ENCODE results near the gene BACH1.

Gene BACH1

DNA sequence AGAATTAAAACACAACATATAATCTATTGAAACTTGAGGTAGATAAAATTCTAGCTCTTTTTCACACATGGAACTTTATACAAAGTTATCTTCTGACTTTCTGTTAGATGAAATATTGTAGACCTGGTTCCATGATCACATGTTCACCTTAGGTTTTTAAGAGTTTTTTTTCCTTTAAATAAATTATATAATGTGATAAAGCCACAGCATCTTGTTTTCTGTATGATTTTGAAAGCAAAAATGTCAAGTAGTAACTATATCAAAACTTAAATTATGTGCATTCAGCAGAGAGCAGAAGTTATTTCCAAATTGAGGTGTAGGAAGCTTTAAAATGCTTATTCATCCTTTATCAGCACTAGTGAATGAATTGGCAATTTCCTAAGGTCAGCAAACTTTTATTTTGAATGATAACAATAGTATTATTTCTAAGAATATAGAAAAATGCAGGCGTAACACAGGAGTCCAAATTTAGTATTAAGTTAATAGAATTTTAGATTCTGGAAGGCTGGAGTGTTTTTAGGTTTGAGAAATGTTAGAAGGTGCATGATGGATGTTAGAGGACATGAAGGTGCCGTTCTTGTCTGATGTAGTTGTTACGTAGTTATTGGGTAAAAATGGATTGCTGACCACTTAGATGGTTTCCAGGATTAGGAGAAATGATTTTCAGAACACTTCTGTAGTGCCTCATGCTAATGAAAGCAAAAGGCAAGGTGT lies 17.5 kb downstream of the BACH1 start:
- no peak for DNase-seq

DNA sequence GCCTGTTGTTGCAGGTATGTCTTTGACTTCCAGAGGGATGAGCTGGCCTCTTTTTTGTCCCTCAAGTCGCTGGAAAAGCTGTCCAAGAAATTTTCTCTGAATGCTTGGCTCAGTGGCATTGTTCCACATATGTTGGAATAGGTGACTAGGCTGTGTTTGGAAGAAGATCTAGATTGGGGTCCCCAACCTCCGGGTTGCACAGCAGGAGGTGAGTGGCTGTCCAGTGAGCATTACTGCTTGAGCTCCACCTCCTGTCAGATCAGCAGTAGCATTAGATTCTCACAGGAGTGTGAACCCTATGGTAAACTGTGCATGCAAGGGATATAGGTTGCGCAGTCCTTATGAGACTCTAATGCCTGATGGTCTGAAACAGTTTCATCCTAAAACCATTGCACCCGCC lies 18.1 kb downstream of the BACH1 start:
- DNase-seq: no peak

DNA sequence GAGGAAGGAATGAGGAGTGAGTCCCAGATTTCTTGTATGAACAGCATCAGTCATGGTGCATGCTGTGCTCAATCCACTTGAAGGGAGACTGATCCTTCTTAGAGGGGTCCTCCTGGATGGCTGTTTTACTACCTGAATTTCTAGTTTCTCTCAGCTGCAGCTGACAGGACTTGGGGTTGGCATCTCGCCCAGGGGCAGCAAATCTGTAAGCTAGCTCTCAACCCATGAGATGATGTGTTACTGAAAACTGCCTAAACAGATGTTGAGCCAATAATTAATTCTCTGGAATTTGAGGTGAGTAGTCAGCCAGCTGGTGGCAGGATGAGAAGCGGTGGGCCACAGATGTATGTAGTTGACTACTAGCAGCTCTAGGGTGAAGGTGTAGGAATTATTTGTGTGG lies 19.6 kb downstream of the BACH1 start:
- no peak for DNase-seq

DNA sequence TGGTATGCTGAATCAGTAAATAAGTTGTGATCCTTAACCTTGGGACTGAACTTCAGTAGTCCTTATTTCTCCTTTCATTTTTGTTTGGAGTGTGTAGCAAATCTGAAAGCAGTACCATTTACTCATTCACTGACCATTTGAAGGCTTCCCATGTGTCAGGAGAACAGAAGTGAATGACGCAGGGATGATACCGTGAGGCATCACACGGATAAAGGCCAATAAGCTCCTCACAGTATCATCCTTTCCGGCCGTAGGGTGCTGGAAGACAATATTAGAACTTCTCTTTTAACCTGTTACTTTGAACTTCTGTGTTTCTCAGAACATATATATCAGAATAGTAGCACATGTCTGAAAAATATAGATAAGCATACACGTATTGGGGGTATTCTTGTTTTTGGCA lies 21.3 kb downstream of the BACH1 start:
- DNase-seq: no peak

DNA sequence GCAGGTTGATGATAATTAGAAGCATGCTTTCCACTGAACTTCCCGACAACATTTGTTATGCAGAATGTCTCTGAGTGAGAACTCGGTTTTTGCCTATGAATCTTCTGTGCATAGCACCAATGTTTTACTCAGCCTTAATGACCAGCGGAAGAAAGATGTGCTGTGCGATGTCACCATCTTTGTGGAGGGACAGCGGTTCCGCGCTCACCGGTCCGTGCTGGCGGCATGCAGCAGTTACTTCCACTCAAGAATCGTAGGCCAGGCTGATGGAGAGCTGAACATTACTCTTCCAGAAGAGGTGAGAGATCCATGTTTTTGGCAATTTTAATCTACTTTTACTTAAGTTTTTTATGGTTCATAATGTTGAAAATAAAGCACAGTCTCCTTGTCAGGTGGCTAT lies 22.5 kb downstream of the BACH1 start:
- DNase-seq: no peak

DNA sequence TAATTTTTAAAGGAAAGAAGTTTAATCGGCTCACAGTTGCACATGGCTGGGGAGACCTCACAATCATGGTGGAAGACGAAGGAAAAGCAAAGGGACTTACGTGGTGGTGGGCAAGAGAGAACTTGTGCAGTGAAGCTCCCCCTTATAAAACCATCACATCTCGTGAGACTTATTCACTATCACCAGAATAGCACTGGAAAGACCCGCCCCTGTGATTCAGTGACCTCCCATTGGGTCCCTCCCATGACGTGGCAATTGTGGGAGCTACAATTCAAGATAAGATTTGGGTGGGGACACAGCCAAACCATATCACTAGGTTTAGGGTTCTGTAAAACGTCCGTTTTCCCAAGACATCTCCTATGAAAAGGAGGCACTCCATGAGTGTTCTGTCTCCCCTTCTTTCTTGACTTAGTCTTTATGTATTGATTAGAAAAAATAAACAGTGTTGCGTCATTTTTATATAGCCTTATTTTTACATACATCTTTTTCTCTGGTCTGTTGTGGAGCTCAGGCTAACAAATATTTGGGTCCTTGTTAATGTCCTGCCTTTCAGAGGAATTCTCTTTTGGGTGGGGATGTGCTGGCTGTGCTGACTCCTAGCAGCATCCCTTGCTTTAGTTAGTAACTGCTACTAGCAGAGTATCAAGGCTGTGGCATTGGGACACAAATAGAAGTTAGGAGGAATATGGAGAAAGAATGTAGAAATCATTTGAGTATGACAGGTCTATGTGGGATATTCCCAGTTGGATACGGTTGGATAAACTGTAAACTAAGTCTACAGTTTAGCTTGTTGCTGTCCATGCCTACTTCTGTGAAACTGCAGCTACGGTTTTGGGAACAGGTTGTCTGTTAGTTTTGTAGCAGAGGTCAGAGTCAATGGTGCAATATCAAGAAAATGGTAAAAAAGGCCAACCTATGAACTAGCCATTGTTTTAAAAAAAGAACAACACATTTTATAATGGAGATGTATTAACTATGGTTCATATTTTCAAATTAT lies 23.5 kb downstream of the BACH1 start:
- DNase-seq: no peak

DNA sequence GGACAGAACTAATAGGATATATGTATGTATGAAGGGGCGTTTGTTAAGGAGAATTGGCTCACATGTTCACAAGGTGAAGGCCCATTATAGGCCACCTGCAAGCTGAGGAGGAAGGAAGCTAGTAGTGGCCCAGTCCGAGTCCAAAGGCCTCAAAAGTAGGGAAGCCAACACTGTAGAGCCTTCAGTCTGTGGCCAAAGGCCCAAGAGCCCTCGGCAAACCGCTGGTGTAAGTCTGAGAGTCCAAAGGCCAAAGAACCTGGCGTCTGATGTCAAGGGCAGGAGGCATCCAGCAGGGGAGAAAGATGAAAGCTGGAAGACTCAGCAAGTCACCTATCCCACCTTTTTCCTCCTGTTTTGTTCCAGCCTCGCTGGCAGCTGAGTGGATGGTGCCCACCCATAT lies 24.5 kb downstream of the BACH1 start:
- DNase-seq: no peak

DNA sequence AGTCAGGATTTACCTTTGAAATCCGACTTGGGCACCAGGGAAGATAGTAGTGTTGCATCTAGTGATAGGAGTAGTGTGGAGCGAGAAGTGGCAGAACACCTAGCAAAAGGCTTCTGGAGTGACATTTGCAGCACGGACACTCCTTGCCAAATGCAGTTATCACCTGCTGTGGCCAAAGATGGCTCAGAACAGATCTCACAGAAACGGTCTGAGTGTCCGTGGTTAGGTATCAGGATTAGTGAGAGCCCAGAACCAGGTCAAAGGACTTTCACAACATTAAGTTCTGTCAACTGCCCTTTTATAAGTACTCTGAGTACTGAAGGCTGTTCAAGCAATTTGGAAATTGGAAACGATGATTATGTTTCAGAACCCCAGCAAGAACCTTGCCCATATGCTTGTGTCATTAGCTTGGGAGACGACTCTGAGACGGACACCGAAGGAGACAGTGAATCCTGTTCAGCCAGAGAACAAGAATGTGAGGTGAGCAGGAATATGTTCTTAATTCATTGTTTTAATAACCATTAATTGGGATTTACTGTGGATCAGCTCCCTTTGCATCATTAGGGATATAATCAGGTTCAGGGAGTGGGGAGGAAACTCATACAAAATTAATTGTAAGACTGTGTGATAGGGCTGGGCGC lies 28.3 kb downstream of the BACH1 start:
- DNase-seq: no peak

DNA sequence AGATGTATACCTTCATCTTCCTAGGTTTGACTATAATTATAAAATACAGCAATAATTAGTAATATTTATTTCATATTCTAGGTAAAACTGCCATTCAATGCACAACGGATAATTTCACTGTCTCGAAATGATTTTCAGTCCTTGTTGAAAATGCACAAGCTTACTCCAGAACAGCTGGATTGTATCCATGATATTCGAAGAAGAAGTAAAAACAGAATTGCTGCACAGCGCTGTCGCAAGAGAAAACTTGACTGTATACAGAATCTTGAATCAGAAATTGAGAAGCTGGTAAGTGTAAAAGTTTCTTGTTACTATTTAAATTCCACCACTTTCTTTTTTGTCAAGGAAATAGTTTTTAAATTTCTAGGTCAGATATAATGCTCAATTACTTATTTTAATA lies 30.7 kb downstream of the BACH1 start:
- DNase-seq: no peak

DNA sequence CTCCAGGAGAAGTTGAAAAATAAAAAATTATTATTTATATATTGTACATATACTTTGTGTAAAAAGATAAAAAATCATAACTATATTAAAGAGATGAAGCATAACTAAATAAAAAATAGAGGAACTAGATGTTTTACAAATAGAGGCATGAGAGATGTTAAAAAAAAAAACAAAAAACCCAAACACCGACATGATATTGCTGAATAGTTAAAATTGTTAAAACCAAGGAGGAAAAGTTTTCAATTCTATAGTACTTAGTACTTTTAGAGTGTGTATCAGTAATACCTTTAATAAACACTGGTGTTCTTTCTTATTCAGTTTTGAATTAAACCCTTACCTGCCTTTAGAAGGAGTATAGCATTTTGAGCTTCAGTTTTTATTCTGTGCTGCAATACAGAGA lies 32.1 kb downstream of the BACH1 start:
- DNase-seq: no peak

DNA sequence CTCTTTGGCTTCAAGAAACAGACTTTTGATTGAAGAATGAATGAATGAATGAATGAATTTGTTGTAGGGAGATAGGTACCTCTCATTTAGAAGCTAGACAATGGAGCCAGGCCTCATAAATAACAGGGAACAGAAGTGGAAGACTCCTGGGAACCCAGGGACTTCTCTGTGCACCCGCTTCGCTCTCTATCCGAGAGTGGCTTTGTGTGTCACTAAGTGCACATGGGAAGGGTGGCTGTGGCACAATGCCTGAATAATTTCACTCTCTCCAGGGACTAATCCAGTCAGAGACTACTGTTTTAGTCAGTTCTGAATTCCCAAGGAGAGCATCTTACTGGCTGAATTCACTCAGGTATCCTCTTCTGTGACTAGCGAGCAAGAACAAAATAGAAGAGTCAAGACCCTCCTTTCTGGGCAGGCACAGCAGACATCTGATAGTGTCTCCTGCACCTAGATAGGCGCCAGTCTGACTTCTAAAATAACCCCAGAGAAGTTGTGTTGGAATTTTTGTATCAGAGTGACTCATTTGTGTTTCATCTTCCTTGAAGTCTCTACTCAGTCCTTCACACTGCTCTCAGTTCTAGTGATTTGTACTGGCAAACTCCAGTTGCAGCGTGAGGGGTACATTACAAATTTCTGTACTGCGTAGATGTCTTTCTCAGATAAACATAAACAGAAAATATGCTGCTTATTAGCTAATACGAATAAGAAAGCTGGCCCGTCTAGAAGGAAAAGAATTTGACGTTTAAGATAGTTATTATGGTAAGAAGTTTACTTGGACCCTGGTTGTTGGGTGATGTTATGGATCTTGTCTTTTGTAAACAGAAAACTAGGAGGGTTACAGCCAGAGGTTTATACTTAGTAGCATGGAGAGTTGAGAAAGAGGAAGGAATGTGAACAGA lies 34.0 kb downstream of the BACH1 start:
- DNase-seq: no peak

DNA sequence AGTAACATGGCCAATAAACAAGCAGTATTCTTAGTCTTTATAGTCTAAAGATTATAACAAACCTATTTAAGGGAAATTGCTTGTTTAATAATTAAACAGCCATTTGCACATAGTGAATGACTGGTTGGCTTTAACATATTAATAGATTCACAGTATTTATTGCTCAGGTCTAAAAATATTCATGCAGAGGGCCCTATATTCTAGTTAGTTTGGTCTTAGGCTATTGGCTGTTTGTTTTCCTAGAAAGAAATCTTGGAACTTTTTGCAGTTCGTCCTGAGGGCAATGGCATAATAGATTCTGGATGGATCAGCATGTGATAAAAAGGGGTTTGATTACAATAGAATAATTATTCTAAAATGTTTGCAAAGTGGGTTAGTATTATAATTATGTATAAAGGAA lies 34.7 kb downstream of the BACH1 start:
- DNase-seq: no peak

DNA sequence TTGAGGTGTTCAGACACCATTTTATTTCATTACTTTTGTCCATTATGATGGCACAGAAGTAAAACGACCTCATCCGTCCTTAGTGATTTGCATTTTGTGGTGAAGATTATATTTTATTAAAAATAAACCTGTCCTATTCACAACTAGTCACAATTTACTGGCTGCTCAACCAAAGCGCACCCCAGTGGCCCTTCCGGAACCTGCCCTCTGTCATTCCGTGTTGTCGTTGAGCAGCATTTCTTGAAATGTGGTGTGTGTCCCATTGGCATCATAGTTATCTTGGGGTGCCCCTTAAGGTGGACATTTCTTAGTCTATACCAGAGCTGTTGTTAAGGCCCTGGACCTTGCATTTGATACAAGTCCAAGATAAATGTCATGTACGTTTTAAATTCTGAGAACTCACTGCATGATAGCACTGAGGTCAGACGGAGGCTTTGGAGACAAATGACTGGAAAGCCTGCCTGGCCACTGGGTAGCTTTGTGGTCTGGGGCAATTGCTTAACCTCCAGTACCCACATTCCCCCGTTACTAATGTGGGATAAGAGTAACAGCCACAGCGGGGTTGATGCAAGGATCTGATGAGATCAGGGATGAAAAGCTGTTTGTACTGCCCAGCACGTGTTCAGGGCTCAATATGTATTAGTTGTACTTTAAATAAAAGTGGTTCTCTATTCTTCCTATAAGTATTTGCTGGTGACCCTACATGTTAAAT lies 36.2 kb downstream of the BACH1 start:
- DNase-seq: no peak

DNA sequence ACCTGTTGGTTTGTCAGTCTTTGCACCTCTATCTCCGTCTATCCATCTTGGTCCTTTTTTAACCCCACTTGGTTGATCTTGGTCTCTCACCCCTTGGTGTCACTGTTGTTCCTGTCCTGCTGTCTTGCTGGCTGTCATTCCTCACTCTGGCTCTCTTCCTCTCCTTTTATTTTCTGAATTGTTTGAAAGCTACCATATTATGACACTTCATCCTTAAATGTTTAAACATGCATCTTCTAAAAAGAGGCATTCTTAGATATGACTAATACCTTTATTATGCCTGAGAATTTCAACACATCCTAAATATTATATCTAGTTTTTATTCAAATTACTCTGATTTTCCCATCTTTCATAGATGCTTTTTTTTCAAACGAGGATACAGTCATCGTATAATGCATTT lies 37.0 kb downstream of the BACH1 start:
- DNase-seq: no peak

DNA sequence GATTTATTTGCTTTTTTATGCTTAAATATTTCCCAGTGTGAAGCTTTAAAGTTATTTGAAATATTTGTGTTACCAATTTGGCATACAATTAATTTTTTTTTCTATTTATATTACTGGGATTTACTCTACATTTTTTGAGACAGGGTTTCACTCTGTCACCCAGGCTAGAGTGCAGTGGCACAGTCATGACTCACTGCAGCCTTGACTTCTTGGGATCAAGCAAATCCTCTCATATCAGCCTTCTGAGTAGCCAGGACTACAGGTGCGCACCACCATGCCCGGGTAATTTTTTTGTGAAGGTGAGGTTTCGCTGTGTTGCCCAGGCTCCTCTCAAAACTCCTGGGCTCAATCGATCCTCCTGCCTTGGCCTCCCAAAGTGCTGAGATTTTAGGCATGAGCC lies 39.5 kb downstream of the BACH1 start:
- DNase-seq: no peak

DNA sequence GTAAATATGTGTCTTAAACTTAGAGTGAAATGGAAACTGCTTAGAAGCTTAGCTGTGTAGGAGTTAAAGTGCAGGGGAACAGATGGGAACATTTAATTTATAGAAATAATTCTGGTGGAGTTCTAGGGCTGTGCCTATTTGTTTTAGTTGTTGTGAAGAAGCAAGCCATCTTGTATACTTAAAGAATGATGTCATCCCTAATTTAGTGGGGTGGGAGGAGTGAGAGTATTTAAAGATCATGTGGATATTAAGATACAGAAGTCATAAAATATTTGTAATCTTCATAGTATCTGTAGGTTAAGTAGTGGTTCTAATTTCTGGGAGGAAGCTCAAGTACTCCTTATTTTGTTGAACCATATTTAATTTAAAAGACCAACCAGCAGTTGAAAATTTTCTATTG lies 41.5 kb downstream of the BACH1 start:
- DNase-seq: no peak

DNA sequence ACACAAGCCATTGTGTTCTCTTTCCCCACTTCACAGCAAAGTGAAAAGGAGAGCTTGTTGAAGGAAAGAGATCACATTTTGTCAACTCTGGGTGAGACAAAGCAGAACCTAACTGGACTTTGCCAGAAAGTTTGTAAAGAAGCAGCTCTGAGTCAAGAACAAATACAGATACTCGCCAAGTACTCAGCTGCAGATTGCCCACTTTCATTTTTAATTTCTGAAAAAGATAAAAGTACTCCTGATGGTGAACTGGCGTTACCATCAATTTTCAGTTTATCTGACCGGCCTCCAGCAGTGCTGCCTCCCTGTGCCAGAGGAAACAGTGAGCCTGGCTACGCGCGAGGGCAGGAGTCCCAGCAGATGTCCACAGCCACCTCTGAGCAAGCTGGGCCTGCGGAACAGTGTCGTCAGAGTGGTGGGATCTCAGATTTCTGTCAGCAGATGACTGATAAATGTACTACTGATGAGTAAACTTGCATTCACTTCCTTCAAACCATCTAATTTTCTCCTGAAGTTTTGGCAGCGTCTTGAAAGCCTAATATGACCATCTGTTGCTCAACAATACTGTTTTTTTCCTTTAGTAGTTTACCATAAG lies 43.7 kb downstream of the BACH1 start:
- no peak for DNase-seq

DNA sequence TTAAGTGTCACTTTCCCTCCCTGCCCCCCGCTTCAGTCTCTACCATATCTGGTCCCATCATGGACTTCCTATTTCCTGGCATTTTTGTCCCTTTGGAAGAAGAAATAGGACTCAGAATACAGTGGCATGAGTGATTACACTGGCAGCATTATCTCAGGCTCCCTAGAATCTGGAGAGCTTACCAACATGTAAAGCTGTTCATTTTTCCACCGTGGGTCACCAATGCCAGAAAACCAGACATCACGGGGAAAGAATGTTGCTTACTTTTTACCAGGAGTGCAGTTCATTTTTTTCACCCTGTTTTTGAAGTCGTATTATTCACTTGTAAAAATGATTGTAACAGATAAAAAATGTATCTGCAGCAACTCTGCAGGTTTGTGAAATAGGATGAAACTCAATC lies 44.8 kb downstream of the BACH1 start:
- DNase-seq: no peak

DNA sequence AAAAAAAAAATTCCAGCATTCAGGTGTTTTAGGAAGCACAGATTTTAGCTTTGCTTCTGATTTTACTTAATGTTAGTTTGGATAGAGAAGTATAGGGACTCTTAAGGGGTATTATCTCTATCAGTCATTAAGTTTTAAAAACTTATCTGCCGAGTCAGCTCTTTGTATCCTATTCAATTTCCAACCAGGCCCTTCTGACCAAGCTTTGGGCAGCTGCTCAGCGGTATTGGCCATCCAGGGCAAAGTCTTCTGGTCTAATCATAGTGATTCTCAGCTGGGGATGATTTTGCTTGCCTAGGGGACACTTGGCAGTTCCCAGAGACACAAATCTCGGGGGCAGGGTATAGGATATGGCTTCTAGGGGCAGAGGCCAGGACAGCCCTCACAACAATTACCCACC lies 47.6 kb downstream of the BACH1 start:
- DNase-seq: no peak

DNA sequence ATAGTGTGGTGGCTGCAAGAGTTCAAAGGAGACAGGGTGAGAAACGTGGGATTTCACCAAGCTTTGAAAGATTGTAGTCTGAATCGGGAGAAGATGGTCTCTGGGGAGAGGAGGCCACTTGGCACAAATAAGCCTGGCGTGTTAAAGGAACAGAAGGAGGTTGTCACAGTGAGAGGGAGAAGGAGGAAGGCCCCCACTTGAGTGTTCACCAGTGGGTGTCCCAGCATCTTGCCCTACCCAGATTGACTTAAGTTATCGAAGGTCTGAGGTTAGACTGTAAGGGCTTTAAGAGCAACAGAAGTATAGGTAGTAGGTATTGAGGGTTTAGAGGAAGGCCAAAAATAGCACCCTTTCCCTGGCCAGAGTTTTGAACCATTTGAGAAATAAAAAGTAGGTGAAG lies 48.0 kb downstream of the BACH1 start:
- no peak for DNase-seq

DNA sequence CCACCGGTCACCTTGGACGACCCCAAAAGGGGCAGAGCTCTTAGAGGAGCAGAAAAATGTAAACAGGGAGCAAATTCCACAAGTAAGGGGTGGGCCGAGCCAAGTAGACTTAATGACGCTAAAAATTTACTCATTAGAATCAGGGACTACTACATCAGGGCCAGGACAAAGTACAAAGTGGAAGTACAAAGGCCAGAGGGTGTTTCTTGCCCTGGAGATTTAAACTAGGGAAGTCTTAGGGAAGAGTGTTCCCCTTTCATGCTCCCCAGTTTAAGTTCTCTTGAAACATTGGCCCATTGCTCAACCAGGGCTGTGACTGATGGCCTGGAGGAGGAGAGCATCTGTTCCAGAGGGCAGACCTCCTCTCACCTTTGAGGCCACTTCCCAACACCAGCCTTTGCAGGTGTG lies 48.6 kb downstream of the BACH1 start:
- no peak for DNase-seq

DNA sequence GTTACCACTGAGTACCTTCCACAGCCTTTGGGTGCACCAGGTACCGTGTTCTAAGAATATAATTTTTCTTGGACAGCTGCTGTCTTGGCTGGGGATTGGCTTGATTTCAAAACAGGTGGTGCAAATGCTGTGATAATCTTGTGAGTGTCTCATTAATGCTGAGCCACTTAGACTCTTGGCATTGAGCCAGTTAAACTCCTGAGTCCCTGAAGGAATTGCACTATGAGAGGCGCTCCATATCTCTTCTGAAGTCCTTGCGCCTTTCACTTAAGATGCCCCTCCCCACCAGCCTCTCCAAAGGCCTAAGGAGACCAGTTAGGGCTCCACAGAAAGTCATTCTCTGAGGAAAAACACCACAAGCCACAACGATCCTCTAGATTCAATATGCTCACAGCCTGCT lies 51.0 kb downstream of the BACH1 start:
- DNase-seq: no peak

All from CD4-positive, alpha-beta T cell treated with Interleukin-17A for 1 hour (primary cell).